Activated T-cell treated with anti-CD3 and anti-CD28 coated beads for 1 hour (primary cell): Measurements from ENCODE around the gene SLITRK5.

Experiments
- DNase-seq: peaks from one replicate; pipeline ENCODE4 v3.0.0-alpha.2; 2020; ENCODE audit warnings: low read depth

SLITRK5 gene, protein sequence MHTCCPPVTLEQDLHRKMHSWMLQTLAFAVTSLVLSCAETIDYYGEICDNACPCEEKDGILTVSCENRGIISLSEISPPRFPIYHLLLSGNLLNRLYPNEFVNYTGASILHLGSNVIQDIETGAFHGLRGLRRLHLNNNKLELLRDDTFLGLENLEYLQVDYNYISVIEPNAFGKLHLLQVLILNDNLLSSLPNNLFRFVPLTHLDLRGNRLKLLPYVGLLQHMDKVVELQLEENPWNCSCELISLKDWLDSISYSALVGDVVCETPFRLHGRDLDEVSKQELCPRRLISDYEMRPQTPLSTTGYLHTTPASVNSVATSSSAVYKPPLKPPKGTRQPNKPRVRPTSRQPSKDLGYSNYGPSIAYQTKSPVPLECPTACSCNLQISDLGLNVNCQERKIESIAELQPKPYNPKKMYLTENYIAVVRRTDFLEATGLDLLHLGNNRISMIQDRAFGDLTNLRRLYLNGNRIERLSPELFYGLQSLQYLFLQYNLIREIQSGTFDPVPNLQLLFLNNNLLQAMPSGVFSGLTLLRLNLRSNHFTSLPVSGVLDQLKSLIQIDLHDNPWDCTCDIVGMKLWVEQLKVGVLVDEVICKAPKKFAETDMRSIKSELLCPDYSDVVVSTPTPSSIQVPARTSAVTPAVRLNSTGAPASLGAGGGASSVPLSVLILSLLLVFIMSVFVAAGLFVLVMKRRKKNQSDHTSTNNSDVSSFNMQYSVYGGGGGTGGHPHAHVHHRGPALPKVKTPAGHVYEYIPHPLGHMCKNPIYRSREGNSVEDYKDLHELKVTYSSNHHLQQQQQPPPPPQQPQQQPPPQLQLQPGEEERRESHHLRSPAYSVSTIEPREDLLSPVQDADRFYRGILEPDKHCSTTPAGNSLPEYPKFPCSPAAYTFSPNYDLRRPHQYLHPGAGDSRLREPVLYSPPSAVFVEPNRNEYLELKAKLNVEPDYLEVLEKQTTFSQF

DNA sequence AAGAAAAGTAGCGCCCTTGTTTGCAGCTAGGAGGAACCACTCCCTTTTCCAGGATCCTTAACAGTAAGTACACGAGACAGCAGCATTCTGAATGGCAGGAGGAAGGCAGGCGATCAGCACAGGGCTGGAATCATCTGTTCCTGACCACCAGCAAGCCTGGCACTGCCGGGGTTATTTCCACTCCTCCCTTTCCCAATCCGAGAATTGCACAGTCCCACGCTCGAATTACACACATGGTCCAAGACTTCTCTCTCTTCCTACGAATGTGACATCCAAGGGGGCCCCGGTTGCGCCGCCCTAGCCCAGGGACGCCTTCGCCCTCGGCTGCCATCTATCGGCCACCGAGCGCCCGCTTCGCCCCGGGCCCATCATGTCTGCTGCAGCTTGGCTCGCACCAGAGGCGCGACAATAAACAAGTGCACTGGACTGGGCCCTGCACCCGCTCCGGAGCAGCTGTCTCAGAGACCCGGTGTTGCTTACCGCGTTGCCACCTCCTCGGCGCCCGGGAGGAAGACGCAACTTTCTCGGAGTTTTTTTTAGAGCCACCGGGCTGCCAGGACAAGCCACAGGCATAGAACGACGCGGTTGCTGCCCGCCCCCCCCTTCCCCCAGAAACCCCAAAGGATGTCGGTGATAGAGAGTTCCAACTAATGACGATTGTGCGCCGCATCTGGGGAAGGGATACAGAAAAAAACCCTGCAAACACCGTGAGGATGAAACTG, at the start of gene SLITRK5:
Gene SLITRK5, plus strand, starts transcription at position 341 of the 722 bp plus-strand sequence. CDS start 4,018 bp downstream, outside the sequence.
- DNase-seq, result peak; percentile 36

DNA sequence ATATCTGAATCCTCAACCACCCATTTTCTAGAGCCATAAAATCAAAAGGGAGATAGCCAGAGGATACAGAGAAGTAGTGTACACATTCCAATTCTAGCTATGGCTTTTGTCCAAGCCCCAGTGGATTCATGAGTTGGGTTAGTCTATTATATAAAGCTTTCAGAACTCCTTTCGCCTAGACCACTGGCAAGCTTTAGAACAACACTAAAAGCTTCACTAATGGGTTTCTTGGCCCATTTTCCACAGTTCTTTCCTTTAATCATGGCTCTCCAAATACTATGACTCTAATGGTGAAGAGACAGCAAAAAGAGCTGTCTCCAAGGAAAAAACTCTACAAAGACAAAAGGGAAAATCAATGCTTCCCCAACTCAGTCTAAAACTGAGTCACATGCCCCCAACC, 48.2 kb upstream of the SLITRK5 start:
- no peak for DNase-seq

DNA sequence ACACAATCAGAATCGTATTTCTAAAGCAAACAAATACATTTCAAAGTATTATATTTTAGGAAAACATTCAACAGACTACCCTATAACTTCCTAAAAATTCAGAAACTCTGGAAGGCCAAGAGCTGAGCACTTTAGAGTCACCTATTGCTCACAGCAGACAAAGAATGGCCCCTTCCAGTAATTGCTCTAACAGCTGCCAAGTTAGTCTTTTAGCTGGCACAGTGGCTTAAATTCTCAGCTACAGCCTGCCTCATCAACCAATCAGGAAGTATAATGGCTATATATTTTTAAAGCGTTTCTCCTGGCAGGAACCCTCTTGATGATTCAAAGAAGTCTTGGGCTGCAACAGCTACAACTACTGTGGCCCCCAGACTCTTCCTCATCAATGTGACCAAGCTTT, 14.9 kb upstream of the SLITRK5 start:
- DNase-seq, result no peak

DNA sequence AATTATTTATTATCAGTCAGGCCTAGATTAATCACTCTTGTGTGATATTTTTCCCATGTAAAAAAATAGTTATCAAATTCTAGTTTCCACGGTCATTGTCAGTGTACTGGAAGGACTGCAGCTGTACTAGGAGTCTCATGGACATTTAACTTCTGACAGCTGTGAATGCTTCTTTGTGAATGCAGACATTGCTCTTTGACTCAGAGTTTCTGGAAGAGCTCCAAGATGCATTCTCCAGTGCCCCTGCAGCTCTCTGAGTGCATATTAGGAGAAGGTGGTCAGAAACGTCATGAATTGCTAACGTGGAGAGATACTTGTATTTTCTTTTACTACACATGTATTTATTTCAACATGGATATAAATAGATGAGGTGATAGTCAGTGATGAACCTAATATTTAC, 9.7 kb upstream of the SLITRK5 start:
- no peak for DNase-seq

DNA sequence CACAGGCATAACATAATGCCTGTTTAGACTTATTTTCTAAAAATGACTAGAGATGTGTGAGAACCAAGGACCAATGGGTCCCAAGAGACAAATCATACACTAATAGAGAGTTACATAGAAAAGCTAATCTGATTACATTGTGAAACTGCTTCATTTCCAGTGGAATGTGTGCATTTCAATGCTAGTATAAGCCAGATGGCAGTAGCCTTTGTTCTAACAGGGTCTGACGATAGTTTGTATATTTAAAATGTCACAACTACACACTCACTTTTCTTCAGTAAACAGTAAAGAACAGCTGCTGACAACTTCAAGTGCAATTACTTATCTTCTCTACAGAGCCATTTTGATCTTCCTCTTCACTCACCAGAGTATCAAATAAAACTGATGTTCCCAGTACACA, 4.3 kb upstream of the SLITRK5 start:
- DNase-seq, result no peak

DNA sequence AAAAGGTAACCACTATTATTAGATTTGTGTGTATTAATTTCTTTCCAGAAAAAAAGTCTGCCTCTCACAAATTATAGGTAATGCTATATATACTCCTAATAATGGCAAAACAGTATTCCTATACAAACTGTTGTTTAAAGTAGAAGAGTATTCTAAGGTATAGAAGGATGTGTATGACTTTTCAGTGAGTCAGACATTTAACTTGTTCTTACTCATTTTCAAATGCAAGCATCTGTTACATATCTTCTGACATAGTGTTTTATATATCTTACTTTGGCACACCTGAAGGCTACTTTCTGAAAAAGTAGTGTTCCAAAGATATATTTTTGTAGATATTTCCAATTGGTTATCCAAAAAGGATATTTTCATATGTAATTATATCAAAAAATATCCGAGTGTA, 3.5 kb upstream of the SLITRK5 start:
- no peak for DNase-seq

DNA sequence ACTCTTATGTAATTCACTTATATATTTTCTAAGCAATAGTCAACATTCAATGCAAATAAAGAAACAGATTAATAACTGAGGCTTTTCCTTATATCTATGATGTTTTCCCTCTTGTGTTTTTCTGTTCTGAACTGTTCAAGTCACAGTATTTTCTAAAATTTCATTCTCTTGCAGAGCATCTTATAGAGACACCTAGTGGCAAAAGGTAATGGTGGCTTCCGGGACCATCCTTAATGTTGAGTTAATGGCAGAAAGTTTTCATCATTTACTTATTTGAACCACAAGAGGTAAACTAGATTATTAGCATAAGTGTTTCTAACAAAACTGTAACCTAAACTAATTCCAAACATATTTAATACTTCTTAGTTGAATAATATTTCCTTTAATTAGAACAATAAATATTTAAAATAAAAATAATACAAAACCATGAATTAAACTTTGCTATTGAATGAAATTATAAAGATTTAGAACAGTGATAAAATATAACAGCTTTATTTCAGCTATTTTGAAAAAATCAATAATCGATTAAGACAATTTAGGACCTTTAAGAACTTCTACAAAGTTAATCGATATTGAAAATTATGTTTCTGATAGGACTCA, 1.7 kb upstream of the SLITRK5 start:
- DNase-seq, result no peak

DNA sequence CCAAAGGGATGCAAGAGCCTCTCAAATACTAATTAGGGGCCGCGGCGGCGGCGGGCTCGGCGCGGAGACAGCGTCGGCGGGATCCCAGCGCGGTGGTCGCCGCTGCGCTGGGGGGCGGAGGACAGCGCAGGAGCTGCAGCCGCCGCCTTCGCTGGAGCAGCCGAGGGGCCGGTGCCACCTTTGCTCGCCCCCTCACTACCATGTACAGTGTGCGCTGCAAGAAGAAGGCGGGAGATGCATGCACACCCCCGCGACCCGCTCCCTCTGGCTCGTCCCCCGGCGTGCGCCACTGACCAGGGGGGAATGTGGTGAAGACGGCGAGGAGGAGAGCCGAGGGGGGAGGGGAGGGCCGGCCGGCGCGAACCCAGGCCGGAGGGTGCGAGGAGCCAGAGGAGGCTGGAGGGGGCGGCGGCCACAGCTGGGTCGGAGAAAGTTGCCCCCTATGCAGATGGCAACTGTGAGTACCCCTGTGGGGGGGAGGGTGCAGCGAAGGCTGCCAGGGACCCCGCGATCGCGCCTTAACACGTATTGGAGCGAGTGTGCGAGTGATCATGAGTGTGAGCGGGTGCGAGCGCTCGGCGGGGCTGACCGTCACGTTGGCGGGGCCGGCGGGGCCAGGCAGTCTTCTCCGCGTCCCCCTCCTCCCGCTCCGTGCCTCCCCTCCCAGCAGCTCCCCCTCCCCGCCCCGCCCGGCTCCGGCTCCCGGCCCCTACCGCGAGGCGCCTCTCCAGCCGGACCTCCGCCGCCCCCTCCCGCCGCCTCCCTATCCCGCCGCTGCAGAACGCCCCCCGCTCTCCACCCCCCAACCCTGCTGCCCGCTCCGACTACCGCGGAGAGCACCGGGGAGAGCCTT, 808 bp downstream of the SLITRK5 start:
- DNase-seq, result no peak

DNA sequence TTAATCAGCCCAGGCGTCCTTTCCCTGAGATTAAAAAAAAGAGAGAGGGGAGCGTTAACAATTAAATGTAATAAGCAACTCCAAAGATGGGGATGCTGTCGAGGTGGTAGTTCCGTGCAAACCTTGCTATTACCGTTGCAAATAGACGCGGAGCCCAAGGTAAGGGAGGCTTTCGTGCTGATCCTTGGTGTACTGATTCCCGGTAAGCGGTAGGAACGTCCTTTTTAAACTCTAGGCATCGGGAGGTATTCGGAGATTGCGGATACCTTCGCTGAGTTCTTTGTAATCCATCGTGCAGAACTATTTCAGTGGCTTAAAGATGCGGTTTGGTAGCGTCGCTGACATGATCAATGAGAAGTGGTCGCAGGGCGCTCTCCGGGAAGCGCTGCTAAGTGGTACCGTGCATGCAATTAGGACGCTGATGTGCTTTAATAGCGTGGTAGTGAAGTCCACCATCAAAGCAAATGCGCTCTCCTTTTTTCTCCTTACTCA, 3.1 kb downstream of the SLITRK5 start:
- no peak for DNase-seq

DNA sequence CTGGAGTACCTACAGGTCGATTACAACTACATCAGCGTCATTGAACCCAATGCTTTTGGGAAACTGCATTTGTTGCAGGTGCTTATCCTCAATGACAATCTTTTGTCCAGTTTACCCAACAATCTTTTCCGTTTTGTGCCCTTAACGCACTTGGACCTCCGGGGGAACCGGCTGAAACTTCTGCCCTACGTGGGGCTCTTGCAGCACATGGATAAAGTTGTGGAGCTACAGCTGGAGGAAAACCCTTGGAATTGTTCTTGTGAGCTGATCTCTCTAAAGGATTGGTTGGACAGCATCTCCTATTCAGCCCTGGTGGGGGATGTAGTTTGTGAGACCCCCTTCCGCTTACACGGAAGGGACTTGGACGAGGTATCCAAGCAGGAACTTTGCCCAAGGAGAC, 4.7 kb downstream of the SLITRK5 start:
- no peak for DNase-seq

DNA sequence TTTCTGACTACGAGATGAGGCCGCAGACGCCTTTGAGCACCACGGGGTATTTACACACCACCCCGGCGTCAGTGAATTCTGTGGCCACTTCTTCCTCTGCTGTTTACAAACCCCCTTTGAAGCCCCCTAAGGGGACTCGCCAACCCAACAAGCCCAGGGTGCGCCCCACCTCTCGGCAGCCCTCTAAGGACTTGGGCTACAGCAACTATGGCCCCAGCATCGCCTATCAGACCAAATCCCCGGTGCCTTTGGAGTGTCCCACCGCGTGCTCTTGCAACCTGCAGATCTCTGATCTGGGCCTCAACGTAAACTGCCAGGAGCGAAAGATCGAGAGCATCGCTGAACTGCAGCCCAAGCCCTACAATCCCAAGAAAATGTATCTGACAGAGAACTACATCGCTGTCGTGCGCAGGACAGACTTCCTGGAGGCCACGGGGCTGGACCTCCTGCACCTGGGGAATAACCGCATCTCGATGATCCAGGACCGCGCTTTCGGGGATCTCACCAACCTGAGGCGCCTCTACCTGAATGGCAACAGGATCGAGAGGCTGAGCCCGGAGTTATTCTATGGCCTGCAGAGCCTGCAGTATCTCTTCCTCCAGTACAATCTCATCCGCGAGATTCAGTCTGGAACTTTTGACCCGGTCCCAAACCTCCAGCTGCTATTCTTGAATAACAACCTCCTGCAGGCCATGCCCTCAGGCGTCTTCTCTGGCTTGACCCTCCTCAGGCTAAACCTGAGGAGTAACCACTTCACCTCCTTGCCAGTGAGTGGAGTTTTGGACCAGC, 5.3 kb downstream of the SLITRK5 start:
- DNase-seq, result no peak

DNA sequence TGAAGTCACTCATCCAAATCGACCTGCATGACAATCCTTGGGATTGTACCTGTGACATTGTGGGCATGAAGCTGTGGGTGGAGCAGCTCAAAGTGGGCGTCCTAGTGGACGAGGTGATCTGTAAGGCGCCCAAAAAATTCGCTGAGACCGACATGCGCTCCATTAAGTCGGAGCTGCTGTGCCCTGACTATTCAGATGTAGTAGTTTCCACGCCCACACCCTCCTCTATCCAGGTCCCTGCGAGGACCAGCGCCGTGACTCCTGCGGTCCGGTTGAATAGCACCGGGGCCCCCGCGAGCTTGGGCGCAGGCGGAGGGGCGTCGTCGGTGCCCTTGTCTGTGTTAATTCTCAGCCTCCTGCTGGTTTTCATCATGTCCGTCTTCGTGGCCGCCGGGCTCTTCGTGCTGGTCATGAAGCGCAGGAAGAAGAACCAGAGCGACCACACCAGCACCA, 5.9 kb downstream of the SLITRK5 start:
- no peak for DNase-seq

DNA sequence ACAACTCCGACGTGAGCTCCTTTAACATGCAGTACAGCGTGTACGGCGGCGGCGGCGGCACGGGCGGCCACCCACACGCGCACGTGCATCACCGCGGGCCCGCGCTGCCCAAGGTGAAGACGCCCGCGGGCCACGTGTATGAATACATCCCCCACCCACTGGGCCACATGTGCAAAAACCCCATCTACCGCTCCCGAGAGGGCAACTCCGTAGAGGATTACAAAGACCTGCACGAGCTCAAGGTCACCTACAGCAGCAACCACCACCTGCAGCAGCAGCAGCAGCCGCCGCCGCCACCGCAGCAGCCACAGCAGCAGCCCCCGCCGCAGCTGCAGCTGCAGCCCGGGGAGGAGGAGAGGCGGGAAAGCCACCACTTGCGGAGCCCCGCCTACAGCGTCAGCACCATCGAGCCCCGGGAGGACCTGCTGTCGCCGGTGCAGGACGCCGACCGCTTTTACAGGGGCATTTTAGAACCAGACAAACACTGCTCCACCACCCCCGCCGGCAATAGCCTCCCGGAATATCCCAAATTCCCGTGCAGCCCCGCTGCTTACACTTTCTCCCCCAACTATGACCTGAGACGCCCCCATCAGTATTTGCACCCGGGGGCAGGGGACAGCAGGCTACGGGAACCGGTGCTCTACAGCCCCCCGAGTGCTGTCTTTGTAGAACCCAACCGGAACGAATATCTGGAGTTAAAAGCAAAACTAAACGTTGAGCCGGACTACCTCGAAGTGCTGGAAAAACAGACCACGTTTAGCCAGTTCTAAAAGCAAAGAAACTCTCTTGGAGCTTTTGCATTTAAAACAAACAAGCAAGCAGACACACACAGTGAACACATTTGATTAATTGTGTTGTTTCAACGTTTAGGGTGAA, 6.6 kb downstream of the SLITRK5 start:
- no peak for DNase-seq

DNA sequence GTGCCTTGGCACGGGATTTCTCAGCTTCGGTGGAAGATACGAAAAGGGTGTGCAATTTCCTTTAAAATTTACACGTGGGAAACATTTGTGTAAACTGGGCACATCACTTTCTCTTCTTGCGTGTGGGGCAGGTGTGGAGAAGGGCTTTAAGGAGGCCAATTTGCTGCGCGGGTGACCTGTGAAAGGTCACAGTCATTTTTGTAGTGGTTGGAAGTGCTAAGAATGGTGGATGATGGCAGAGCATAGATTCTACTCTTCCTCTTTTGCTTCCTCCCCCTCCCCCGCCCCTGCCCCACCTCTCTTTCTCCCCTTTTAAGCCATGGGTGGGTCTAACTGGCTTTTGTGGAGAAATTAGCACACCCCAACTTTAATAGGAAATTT, 7.2 kb downstream of the SLITRK5 start:
- DNase-seq, result no peak

DNA sequence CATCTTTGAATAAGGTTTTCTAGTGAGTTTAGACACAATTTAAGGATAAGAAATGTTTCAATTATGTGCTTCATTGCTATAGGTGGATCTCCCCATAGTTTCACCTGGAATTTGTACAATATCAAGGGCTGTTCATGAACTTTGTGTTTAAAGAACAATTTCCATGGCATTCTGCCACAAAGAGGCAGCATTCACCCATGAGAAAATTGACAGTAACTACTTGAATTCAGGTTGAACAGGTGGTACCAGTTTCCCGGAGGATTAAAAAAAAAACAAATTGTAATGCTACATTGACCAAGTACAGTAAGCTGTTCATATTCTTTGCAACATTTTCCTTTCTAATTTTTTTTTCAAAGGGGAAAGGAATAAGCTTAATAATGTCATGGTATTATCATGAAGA, 9.1 kb downstream of the SLITRK5 start:
- no peak for DNase-seq

DNA sequence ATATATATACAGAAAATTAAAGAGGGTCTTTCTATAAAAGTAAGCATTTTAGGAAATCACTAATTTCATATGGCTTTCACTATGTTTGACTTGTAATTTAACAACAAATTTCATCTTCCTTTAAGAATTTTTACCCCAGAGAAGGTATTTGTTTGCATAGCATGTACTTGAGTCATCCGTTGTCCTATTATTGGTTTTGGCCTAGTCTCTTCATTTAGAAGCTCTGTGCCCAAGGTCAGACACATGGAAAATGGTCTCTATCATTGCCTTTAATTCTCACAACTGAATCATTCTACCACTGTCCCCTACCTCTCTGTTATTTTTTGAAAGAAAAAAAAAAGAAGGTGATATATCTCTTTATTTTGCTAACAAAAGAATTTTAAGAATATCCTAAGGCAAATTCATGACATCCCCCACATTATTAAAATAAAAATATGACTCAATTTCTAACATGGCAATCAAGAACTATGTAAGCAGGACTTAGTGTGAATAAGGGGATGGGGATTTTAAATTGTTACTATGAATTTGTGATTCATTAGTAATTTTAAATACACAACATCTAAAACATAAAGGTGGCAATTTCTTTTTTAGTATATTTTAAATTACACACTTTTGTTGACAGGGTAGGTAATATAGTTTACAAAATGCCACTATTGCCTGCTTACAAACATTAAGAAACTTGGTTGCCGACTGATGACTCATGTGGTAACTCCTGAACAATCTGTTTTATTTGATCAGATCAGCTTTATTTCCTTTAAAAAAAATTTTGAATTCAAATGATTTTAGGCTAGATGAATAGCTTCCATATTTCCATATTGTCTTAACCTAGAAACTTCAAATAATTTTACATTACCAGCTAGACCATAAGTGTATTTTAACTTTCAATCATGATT, 13.9 kb downstream of the SLITRK5 start:
- DNase-seq, result no peak

DNA sequence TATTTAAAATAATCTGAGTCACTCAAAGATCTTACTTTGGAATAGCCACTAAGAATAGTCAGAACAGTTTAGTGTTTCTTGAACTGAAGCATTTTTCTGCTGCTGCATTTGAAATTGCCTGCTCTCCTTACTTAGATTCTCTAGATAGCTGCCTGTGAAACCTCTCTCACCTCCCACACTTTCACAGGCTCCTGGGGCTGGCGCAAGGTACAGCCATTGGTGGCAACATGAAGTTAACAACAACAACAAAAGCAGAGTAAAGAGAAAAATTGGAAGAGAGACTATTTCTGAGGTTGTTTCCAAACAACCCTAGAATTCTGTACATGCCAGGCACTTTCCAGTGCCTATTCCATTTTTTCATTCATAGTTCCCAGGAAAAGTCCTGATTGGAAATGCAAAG, 25.3 kb downstream of the SLITRK5 start:
- DNase-seq, result no peak

DNA sequence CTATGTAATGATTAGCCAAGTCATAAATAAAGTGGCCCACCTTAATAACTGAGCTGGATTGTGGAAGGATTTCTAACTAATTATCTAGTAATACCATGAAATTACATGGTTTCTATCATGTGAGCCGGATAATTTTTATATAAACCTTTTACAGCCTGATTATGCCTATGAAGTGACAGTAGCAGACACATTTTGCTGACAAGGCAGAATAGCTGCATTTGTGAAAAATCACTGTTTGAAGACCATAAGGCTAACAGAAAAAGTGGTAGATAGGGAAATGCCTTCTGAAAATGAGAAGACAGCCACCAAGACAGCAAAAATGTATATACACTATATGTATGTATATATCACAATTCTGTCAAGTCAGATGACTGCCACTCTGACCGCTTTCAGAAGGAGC, 27.1 kb downstream of the SLITRK5 start:
- DNase-seq, result no peak
